IgD-negative memory B cell (primary cell): ENCODE data around the gene IKZF1. TPM values are rescaled to one million over a fixed set of nuclear protein-coding genes. Genes with fewer than 3 reads are reported as not detected.

Experiments used
- H3K27ac Mint-ChIP-seq, 3 donors: one replicate each; pipeline ENCODE4 v1.8.0; 2020 to 2022; ENCODE audit warnings: mild to moderate bottlenecking in 3 of 3, mixed read lengths in 3 of 3, moderate library complexity in 1 of 3
- H3K27me3 Mint-ChIP-seq: one replicate; pipeline ENCODE4 v1.8.0; 2021; ENCODE audit warnings: mixed read lengths
- H3K36me3 Mint-ChIP-seq: one replicate; pipeline ENCODE4 v1.8.0; 2020; ENCODE audit warnings: mild to moderate bottlenecking, mixed read lengths
- H3K4me1 Mint-ChIP-seq, 3 donors: one replicate each; pipeline ENCODE4 v1.8.0; 2020 to 2022; ENCODE audit warnings: mixed read lengths in 3 of 3, mild to moderate bottlenecking in 1 of 3
- H3K4me3 Mint-ChIP-seq, 4 donors: one replicate each; pipeline ENCODE4 v1.8.0; 2020 to 2022; ENCODE audit warnings: mild to moderate bottlenecking in 4 of 4, mixed read lengths in 4 of 4, moderate library complexity in 3 of 4
- H3K9me3 Mint-ChIP-seq, 3 donors: one replicate each; pipeline ENCODE4 v1.8.0; 2020 to 2021; ENCODE audit warnings: mixed read lengths in 3 of 3, mild to moderate bottlenecking in 1 of 3
- polyA plus RNA-seq: library from polyadenylated mRNA; unstranded; fragments of 300-500 nt; fragmentation: Illumina TruSeq; gene quantifications from one replicate; pipeline ENCODE4 v1.2.3, GENCODE V29; 2021

Gene IKZF1
- polyA plus RNA-seq, 1 donor from 2014 or later, result 213 TPM

- peak overlapping the region in 2 of 4 donors; percentile 25 to 46 for H3K4me3 Mint-ChIP-seq
- peaks cover 17% of the 10 kb centered on the region for H3K36me3 Mint-ChIP-seq
- H3K27ac Mint-ChIP-seq, result peak overlapping the region; percentile 78 to 88 (median 81)
- peaks cover 37 to 72% (median 45%) of the 10 kb centered on the region in 3 donors for H3K4me1 Mint-ChIP-seq
- H3K27me3 Mint-ChIP-seq, result no peaks in the 10 kb centered on the region
- peaks cover 2 to 12% (median 3%) of the 10 kb centered on the region in 3 donors for H3K9me3 Mint-ChIP-seq
Observed at GRCh38 chr7:50367570-50367969, 63.1 kb downstream of the IKZF1 start.

GRCh38 chr7:50368366-50368765 lies 63.9 kb downstream of the IKZF1 start:
- H3K4me3 Mint-ChIP-seq, result peak overlapping the region in 1 of 4 donors; percentile 59
- peaks cover 38 to 72% (median 46%) of the 10 kb centered on the region in 3 donors for H3K4me1 Mint-ChIP-seq
- H3K9me3 Mint-ChIP-seq, result peaks cover 2 to 12% (median 3%) of the 10 kb centered on the region in 3 donors
- H3K27me3 Mint-ChIP-seq, result no peaks in the 10 kb centered on the region
- H3K27ac Mint-ChIP-seq, result peak overlapping the region; percentile 22 to 78 (median 77)
- peaks cover 14% of the 10 kb centered on the region for H3K36me3 Mint-ChIP-seq

GRCh38 chr7:50369143-50370026 lies 64.9 kb downstream of the IKZF1 start:
- peak overlapping the region in 2 of 4 donors; percentile 13 to 24 for H3K4me3 Mint-ChIP-seq
- H3K4me1 Mint-ChIP-seq, result peaks cover 41 to 69% (median 44%) of the 10 kb centered on the region in 3 donors
- peak overlapping the region; percentile 2 to 83 (median 77) for H3K27ac Mint-ChIP-seq
- peaks cover 14% of the 10 kb centered on the region for H3K36me3 Mint-ChIP-seq
- peaks cover 2 to 12% (median 3%) of the 10 kb centered on the region in 3 donors for H3K9me3 Mint-ChIP-seq
- no peaks in the 10 kb centered on the region for H3K27me3 Mint-ChIP-seq

- peaks cover 38 to 67% (median 49%) of the 10 kb centered on the region in 3 donors for H3K4me1 Mint-ChIP-seq
- peak overlapping the region; percentile 17 to 89 (median 29) for H3K27ac Mint-ChIP-seq
- H3K4me3 Mint-ChIP-seq, result no peak overlapping the region
- no peaks in the 10 kb centered on the region for H3K27me3 Mint-ChIP-seq
- H3K9me3 Mint-ChIP-seq, result peaks cover 2 to 12% (median 3%) of the 10 kb centered on the region in 3 donors
- H3K36me3 Mint-ChIP-seq, result peaks cover 17% of the 10 kb centered on the region
Observed at GRCh38 chr7:50370884-50371283, 66.4 kb downstream of the IKZF1 start.

GRCh38 chr7:50371551-50372021 lies 67.1 kb downstream of the IKZF1 start:
- Mint-ChIP-seq H3K4me1 (peaks cover 41 to 64% (median 47%) of the 10 kb centered on the region in 3 donors), H3K4me3 (peak overlapping the region in 1 of 4 donors; percentile 83)

GRCh38 chr7:50372923-50373322 lies 68.4 kb downstream of the IKZF1 start:
- Mint-ChIP-seq H3K9me3 (peaks cover 2 to 10% (median 3%) of the 10 kb centered on the region in 3 donors), H3K36me3 (peaks cover 15% of the 10 kb centered on the region), H3K4me1 (peaks cover 44 to 57% (median 49%) of the 10 kb centered on the region in 3 donors), H3K27ac (peak overlapping the region; percentile 83 to 94 (median 89)), H3K4me3 (peak overlapping the region in 3 of 4 donors; percentile 21 to 67 (median 66)), H3K27me3 (no peaks in the 10 kb centered on the region)

More at GRCh38 chr7:50371551-50372021, 67.1 kb downstream of the IKZF1 start:
- no peaks in the 10 kb centered on the region for H3K27me3 Mint-ChIP-seq
- H3K9me3 Mint-ChIP-seq, result peaks cover 2 to 12% (median 3%) of the 10 kb centered on the region in 3 donors
- peak overlapping the region; percentile 43 to 89 (median 83) for H3K27ac Mint-ChIP-seq
- H3K36me3 Mint-ChIP-seq, result peaks cover 17% of the 10 kb centered on the region

- H3K27me3 Mint-ChIP-seq, result no peaks in the 10 kb centered on the region
- H3K4me1 Mint-ChIP-seq, result peaks cover 45 to 69% (median 69%) of the 10 kb centered on the region in 3 donors
- H3K27ac Mint-ChIP-seq, result peak overlapping the region; percentile 17 to 95 (median 83)
- peaks cover 6% of the 10 kb centered on the region for H3K36me3 Mint-ChIP-seq
- peak overlapping the region in 1 of 4 donors; percentile 55 for H3K4me3 Mint-ChIP-seq
- H3K9me3 Mint-ChIP-seq, result no peaks in the 10 kb centered on the region
Observed at GRCh38 chr7:50376056-50376820, 71.7 kb downstream of the IKZF1 start.

GRCh38 chr7:50377356-50377755 lies 72.8 kb downstream of the IKZF1 start:
- Mint-ChIP-seq H3K9me3 (no peaks in the 10 kb centered on the region), H3K4me1 (peaks cover 46 to 75% (median 68%) of the 10 kb centered on the region in 3 donors), H3K4me3 (peak overlapping the region in 1 of 4 donors; percentile 42), H3K36me3 (peaks cover 6% of the 10 kb centered on the region), H3K27ac (peak overlapping the region; percentile 17 to 83 (median 73)), H3K27me3 (no peaks in the 10 kb centered on the region)

GRCh38 chr7:50379082-50379481 lies 74.6 kb downstream of the IKZF1 start:
- Mint-ChIP-seq H3K27me3 (no peaks in the 10 kb centered on the region), H3K9me3 (no peaks in the 10 kb centered on the region), H3K4me3 (peak overlapping the region in 3 of 4 donors; percentile 16 to 80 (median 19)), H3K36me3 (peaks cover 3% of the 10 kb centered on the region), H3K4me1 (peaks cover 36 to 63% (median 58%) of the 10 kb centered on the region in 3 donors), H3K27ac (peak overlapping the region; percentile 69 to 89 (median 86))

- Mint-ChIP-seq H3K27me3 (no peaks in the 10 kb centered on the region), H3K27ac (peak overlapping the region; percentile 69 to 89 (median 86)), H3K4me3 (peak overlapping the region in 2 of 4 donors; percentile 10 to 19), H3K9me3 (no peaks in the 10 kb centered on the region), H3K4me1 (peaks cover 32 to 62% (median 58%) of the 10 kb centered on the region in 3 donors), H3K36me3 (peaks cover 6% of the 10 kb centered on the region)
Observed at GRCh38 chr7:50379539-50379938, 75.0 kb downstream of the IKZF1 start.

GRCh38 chr7:50382455-50382854 lies 77.9 kb downstream of the IKZF1 start:
- peaks cover 19 to 49% (median 47%) of the 10 kb centered on the region in 3 donors for H3K4me1 Mint-ChIP-seq
- H3K4me3 Mint-ChIP-seq, result no peak overlapping the region
- H3K36me3 Mint-ChIP-seq, result peaks cover 10% of the 10 kb centered on the region
- peak overlapping the region in 2 of 3 donors; percentile 71 to 89 for H3K27ac Mint-ChIP-seq
- H3K9me3 Mint-ChIP-seq, result no peaks in the 10 kb centered on the region
- H3K27me3 Mint-ChIP-seq, result no peaks in the 10 kb centered on the region

- Mint-ChIP-seq H3K4me3 (no peak overlapping the region), H3K27ac (peak overlapping the region in 1 of 3 donors; percentile 90), H3K9me3 (no peaks in the 10 kb centered on the region), H3K36me3 (peaks cover 19% of the 10 kb centered on the region), H3K4me1 (peaks cover 24 to 50% (median 38%) of the 10 kb centered on the region in 3 donors), H3K27me3 (no peaks in the 10 kb centered on the region)
Observed at GRCh38 chr7:50387351-50387750, 82.8 kb downstream of the IKZF1 start.

- Mint-ChIP-seq H3K27me3 (no peaks in the 10 kb centered on the region), H3K4me3 (peak overlapping the region in 2 of 4 donors; percentile 61 to 78), H3K4me1 (peaks cover 45 to 64% (median 51%) of the 10 kb centered on the region in 3 donors), H3K36me3 (peaks cover 24% of the 10 kb centered on the region), H3K9me3 (no peaks in the 10 kb centered on the region), H3K27ac (peak overlapping the region; percentile 72 to 91 (median 79))
Observed at GRCh38 chr7:50389961-50390360, 85.4 kb downstream of the IKZF1 start.

GRCh38 chr7:50391386-50391785 lies 86.9 kb downstream of the IKZF1 start:
- Mint-ChIP-seq H3K4me3 (peak overlapping the region in 3 of 4 donors; percentile 65 to 78 (median 73)), H3K9me3 (peaks cover 0 to 5% (median 0%) of the 10 kb centered on the region in 3 donors), H3K27me3 (no peaks in the 10 kb centered on the region), H3K4me1 (peaks cover 52 to 71% (median 57%) of the 10 kb centered on the region in 3 donors), H3K36me3 (peaks cover 23% of the 10 kb centered on the region), H3K27ac (peak overlapping the region; percentile 72 to 88 (median 79))
